ENCODE data around the gene NEU1. TPM values are rescaled to one million over a fixed set of nuclear protein-coding genes. Genes with fewer than 3 reads are reported as not detected.

Gene NEU1
- polyA plus RNA-seq, 1 of the 3 experiments (the other 2 are of a cell fraction): 43.0 TPM

DNA sequence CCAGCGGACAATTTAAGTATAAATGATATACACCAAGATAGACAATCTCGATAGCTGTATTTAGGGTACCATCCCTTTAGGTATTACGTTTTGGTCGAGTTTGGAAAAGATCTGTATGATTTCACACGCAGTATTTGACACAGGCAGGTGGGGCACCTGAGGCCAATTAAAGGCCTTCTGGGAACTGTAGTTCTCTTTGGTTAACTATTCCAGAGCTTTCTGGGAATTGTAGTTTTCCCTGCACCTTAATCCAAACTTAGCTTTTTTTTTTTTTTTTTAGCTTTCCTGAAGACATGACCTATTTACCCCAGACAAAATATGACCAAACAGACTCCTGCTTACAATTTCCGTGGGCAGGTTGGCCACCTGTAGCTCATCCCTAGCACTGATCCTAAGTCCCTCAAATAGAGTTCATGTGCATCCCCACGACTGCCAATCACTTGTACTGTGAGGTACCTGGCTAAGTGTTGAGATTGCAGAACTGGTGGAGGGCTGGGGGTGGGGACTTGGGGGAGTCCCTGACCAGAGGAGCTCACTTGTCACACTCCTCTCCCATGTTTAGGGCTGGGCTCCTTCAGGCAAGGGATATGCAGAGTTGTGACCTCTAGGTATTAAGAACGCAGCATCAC, 35.9 kb upstream of the NEU1 start:
- Histone ChIP-seq H2AFZ (ENCODE audit: low read depth) (peak overlapping the region; percentile 71; the same call in 1 of the 2 replicates), H3K9ac (peak overlapping the region; percentile 73; the same call in 1 of the 2 replicates), H3F3A (replicated peaks; ENCODE audit: insufficient read depth) (peaks cover 15% of the 10 kb centered on the region), H4K20me1 (ENCODE audit: insufficient read depth) (no peaks in the 10 kb centered on the region), H3K4me2 (peak overlapping the region; percentile 91), H3K4me3 (ENCODE audit: low read depth in 2 of 2, low read length in 1 of 2) (peak overlapping the region; percentile 89 to 94), H3K27ac (ENCODE audit: low read depth in 2 of 2, low read length in 1 of 2) (peak overlapping the region; percentile 41 to 78; a peak in 3 of 4 replicates), H3K9me3 (no peaks in the 10 kb centered on the region), H3K4me1 (ENCODE audit: control insufficient read depth in 1 of 2, insufficient read depth in 2 of 2, low read depth in 1 of 2, low read length in 1 of 2) (peaks cover 5 to 40% of the 10 kb centered on the region in 2 experiments), H3K79me2 (ENCODE audit: insufficient read depth) (peaks cover 20% of the 10 kb centered on the region; the same call in 1 of the 2 replicates), H3K27me3 (ENCODE audit: insufficient read depth) (no peaks in the 10 kb centered on the region), H3K9me2 (no peaks in the 10 kb centered on the region), H3K36me3 (replicated peaks in 1 of 2; ENCODE audit: control insufficient read depth in 1 of 2, insufficient read depth in 2 of 2, low read length in 1 of 2) (peaks cover 12 to 21% of the 10 kb centered on the region in 2 experiments)
- DNase-seq: peak; percentile 44
- ChIA-PET CTCF (interaction anchor here (0.9 to 1.6 kb wide), 5 partner anchors 10 to 291 kb away, joined by 3 to 8 read pairs (median 4); no protein-coding TSS in a partner anchor), POLR2A (interaction anchor here (0.6 to 1.8 kb wide), 6 partner anchors 9 to 1520 kb away, joined by 3 to 5 read pairs (median 4); partner anchors contain the start of genes CUTA, MSH5 and NEU1)
- 20% methylated on average over 8 of the region's 8 CpGs for WGBS (ENCODE audit: low lambda C conversion rate)
- TF ChIP-seq JUND (IDR thresholded peaks at IDR 0.05): no peak
- peak; percentile 19; the same call in 1 of the 2 replicates for TF ChIP-seq SIN3A (IDR thresholded peaks at IDR 0.05; ENCODE audit: borderline replicate concordance, low read depth, low read length)
- TF ChIP-seq, protein P1, sequence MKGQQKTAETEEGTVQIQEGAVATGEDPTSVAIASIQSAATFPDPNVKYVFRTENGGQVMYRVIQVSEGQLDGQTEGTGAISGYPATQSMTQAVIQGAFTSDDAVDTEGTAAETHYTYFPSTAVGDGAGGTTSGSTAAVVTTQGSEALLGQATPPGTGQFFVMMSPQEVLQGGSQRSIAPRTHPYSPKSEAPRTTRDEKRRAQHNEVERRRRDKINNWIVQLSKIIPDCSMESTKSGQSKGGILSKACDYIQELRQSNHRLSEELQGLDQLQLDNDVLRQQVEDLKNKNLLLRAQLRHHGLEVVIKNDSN (IDR thresholded peaks at IDR 0.05; ENCODE audit: borderline replicate concordance, low read depth): peak; percentile 23; the same call in 1 of the 2 replicates
- no peak for TF ChIP-seq GABPA (IDR thresholded peaks at IDR 0.05; ENCODE audit: low read depth)
- TF ChIP-seq TCF12 (IDR thresholded peaks at IDR 0.05): peak; percentile 33; the same call in 1 of the 2 replicates
- TF ChIP-seq, protein P2, sequence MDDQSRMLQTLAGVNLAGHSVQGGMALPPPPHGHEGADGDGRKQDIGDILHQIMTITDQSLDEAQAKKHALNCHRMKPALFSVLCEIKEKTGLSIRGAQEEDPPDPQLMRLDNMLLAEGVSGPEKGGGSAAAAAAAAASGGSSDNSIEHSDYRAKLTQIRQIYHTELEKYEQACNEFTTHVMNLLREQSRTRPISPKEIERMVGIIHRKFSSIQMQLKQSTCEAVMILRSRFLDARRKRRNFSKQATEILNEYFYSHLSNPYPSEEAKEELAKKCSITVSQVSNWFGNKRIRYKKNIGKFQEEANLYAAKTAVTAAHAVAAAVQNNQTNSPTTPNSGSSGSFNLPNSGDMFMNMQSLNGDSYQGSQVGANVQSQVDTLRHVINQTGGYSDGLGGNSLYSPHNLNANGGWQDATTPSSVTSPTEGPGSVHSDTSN (IDR thresholded peaks at IDR 0.05): 0 out of 2 replicates have a peak, but pooled peaks have one; percentile 27
- no peak for TF ChIP-seq TAF1 (IDR thresholded peaks at IDR 0.05; ENCODE audit: borderline replicate concordance, low read depth, low read length)
- TF ChIP-seq POLR2AphosphoS5 (IDR thresholded peaks at IDR 0.05; ENCODE audit: low read depth, low read length): peak; percentile 44; the same call in 1 of the 2 replicates

DNA sequence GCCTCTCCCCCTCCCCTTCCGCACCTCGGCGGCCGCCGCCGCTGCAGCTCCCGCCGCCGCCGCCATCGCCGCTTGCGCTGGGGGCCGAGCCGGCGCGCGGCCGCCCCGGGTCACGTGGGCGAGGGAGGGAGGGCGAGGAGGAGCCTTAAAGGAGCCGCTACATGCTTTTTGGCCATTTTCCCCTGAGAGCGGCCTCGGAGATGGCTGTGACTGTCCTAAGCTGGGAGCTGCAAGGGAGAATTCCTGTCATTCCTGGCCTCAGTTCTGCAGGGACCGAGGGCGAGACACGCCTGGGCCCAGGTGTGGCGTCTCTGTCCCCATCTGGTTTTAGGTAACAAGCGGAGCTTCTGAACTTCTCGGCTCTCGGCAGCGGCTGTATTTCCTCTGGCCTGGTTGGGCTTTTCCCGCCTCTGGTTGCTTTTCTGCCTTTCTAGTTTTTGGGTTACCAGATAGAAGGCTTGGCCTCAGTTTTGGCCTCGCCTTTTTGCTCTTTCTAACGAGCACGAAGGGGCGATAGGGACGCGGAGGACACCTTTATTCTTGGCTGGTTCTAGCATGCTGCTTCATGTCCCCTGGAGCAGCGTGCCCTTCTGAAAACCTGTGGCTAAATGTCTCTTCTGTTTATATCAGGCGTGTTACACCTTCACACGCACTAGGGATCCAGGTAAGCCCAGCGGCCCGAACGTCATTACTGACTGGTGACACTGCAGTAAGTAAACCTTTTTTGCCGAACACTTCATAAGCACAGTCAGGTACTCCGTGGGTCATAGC, 35.2 kb upstream of the NEU1 start, which contains the start of gene EHMT2:
Gene EHMT2 (minus strand): TSS at position 87 of the 771 bp plus-strand sequence. CDS start 21 bp downstream, at position 66.
- Histone ChIP-seq H4K20me1 (ENCODE audit: insufficient read depth) (no peaks in the 10 kb centered on the region), H3K4me2 (peak within 1 kb of the TSS; percentile 91), H3K9ac (peak within 1 kb of the TSS; percentile 76), H3K4me3 (ENCODE audit: low read depth in 2 of 2, low read length in 1 of 2) (peak within 1 kb of the TSS; percentile 89 to 94), H3K9me3 (no peaks in the 10 kb centered on the region), H3K27me3 (ENCODE audit: insufficient read depth) (no peaks in the 10 kb centered on the region), H3K4me1 (ENCODE audit: control insufficient read depth in 1 of 2, insufficient read depth in 2 of 2, low read depth in 1 of 2, low read length in 1 of 2) (peaks cover 5 to 38% of the 10 kb centered on the region in 2 experiments), H2AFZ (ENCODE audit: low read depth) (peak within 1 kb of the TSS; percentile 71; the same call in 1 of the 2 replicates), H3K9me2 (no peaks in the 10 kb centered on the region), H3K36me3 (replicated peaks in 1 of 2; ENCODE audit: control insufficient read depth in 1 of 2, insufficient read depth in 2 of 2, low read length in 1 of 2) (peaks cover 18 to 28% of the 10 kb centered on the region in 2 experiments), H3K27ac (ENCODE audit: low read depth in 2 of 2, low read length in 1 of 2) (peak within 1 kb of the TSS; percentile 41 to 80), H3F3A (replicated peaks; ENCODE audit: insufficient read depth) (peaks cover 12% of the 10 kb centered on the region), H3K79me2 (ENCODE audit: insufficient read depth) (peaks cover 20% of the 10 kb centered on the region; the same call in 1 of the 2 replicates)
- peak; percentile 94 for DNase-seq
- WGBS (ENCODE audit: low lambda C conversion rate): 2% methylated on average over 22 of the region's 49 CpGs
- ChIA-PET POLR2A (interaction anchor here (0.5 to 1.8 kb wide), 12 partner anchors 9 to 1520 kb away, joined by 3 to 5 read pairs (median 4); partner anchors contain the start of genes CUTA, HSPA1A, HSPA1L and MSH5), CTCF (interaction anchor here (0.8 to 1.6 kb wide), 8 partner anchors 9 to 351 kb away, joined by 3 to 8 read pairs (median 3); partner anchors contain the start of genes ATP6V1G2 and DDAH2)
- TF ChIP-seq TEAD4 (IDR thresholded peaks at IDR 0.05; ENCODE audit: borderline replicate concordance, insufficient read depth): no peak
- TF ChIP-seq, protein P1 (IDR thresholded peaks at IDR 0.05; ENCODE audit: borderline replicate concordance, low read depth): peak; percentile 94
- no peak for TF ChIP-seq FOXJ3 (CRISPR knock-in tag; IDR thresholded peaks at IDR 0.05)
- TF ChIP-seq RXRA (IDR thresholded peaks at IDR 0.05; ENCODE audit: borderline replicate concordance, low read depth): no peak
- no peak for TF ChIP-seq NFIC (IDR thresholded peaks at IDR 0.05; ENCODE audit: borderline replicate concordance)
- 0 out of 2 replicates have a peak, but pooled peaks have one; percentile 20 for TF ChIP-seq GABPA (IDR thresholded peaks at IDR 0.05; ENCODE audit: low read depth)
- peak; percentile 61 for TF ChIP-seq POLR2AphosphoS5 (IDR thresholded peaks at IDR 0.05; ENCODE audit: low read depth, low read length)
- no peak for TF ChIP-seq GATA2 (CRISPR knock-in tag; IDR thresholded peaks at IDR 0.05)
- no peak; the same call in 1 of the 2 replicates for TF ChIP-seq RAD21 (IDR thresholded peaks at IDR 0.05; ENCODE audit: low read length)
- TF ChIP-seq, protein P2 (IDR thresholded peaks at IDR 0.05): no peak; the same call in 1 of the 2 replicates
- no peak for TF ChIP-seq EZH2phosphoT487 (IDR thresholded peaks at IDR 0.05; ENCODE audit: borderline replicate concordance, low read depth)
- TF ChIP-seq, protein P3, sequence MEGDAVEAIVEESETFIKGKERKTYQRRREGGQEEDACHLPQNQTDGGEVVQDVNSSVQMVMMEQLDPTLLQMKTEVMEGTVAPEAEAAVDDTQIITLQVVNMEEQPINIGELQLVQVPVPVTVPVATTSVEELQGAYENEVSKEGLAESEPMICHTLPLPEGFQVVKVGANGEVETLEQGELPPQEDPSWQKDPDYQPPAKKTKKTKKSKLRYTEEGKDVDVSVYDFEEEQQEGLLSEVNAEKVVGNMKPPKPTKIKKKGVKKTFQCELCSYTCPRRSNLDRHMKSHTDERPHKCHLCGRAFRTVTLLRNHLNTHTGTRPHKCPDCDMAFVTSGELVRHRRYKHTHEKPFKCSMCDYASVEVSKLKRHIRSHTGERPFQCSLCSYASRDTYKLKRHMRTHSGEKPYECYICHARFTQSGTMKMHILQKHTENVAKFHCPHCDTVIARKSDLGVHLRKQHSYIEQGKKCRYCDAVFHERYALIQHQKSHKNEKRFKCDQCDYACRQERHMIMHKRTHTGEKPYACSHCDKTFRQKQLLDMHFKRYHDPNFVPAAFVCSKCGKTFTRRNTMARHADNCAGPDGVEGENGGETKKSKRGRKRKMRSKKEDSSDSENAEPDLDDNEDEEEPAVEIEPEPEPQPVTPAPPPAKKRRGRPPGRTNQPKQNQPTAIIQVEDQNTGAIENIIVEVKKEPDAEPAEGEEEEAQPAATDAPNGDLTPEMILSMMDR (IDR thresholded peaks at IDR 0.05): no peak
